ENCODE results near the gene DHRSX. TPM values are rescaled to one million over a fixed set of nuclear protein-coding genes. Genes with fewer than 3 reads are reported as not detected.
"Not testable (repeated sequence)": the region's sequence is repeated elsewhere in the genome, so short reads cannot be mapped to it uniquely, and the experiment has no call there.

The DHRSX gene
- total RNA-seq, 1 donor from 2014 or later: 29.9 TPM

DNA sequence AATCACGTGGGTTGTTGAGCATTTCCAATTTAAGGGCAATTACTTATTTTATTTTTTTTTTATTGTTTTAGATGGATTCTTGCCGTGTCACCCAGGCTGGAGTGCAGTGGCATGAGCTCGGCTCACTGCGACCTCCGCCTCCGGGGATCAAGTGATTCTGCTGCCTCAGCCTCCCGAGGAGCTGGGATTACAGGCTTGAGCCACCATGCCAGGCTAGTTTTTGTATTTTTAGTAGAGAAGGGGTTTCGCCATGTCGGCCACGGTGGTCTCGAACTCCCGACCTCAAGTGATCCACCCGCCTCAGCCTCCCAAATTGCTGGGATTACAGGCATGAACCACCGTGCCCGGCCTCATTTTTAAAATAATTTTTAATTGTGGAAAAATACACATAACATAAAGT, 111.0 kb downstream of the DHRSX start:
- DNase-seq; intact Hi-C loops (cut with DNase I); ATAC-seq (ENCODE audit: poor library complexity): not testable (repeated sequence)

DNA sequence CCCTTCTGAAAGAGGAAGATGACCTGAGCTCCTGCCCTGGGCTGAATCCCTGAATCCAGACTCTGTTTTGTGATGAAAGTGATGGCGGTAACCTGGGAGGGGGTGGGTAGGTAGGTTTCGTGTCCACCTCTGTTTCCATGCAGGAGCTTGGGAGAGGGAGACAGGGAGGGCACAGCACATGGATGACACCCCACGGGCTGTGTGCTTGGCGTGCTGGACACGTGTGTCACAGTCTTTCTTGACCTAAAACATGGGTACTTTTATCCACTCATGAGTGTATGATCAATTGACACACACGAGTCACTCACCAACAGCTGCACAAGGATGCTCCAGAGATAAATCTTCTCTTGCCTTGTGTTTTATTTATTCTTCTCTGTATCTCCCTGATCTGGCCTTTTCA, 111.5 kb downstream of the DHRSX start:
- DNase-seq (no peak), ATAC-seq (ENCODE audit: poor library complexity) (no peak)
- intact Hi-C loops (cut with DNase I): no loop called here

DNA sequence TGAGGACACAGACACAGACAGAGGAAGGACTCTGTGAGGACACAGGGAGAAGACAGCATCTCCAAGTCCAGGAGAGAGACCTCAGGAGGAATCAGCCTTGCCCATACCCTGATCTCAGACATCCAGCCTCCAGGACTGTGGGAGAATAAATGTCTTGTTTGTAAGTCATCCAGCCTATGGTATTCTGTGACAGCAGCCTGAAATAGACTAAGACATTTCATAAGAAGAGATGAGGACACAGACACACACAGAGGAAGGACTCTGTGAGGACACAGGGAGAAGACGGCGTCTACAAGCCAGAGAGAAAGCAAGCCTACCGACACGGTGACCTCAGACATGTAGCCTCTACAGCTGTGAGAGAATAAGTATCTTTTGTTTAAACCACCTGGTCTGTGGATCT, 112.1 kb downstream of the DHRSX start:
- ATAC-seq (ENCODE audit: poor library complexity) (no peak), DNase-seq (no peak)
- intact Hi-C loops (cut with DNase I): no loop called here

DNA sequence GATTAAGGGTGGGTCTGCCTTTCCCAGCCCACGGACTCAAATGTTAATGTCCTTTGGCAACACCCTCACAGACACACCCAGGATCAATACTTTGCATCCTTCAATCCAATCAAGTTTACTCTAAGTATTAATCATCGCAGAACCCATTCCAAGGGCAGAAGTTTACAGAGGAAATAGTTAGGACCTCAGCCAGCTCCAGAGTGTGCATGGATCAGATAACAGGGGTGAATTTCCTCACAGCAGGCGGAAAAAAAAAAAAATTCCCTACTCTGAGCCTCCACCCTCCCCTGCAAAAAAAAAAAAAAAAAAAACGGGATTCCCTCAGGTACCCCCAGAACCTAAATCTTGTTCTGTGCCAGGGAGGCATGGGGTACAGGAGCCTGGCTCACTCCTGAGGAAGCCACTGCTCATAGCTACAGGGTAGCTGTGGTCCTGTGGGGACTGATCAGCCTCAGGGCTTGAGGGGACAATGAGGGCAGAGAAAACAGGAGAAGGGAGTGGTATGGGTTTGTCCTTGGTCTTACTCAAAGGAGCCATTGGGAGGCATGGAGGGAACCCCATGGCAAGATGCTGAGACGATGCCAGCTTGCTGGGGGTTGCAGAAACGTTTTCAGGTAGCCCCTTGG, 113.0 kb downstream of the DHRSX start:
- peak; percentile 18 for ATAC-seq (ENCODE audit: poor library complexity)
- no peak for DNase-seq
- intact Hi-C loops (cut with DNase I): no loop called here

DNA sequence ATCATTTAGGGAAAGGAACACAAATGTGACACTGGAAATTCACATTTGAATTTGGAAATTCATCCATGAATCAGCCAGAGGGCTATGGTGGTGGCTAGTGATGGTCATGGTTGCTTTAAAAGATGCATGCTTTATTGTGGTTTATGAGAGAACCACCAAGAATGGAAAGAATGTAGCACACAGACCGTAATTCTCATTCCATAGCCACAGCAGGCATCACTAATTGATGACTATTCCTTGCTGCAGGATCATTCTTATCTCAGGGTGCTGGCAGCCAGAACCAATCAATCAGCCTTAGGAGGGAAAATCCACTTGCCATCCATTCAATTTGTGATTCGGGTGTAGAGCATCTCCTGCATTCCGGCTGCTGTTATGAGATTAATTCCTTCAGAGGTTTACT, 115.6 kb downstream of the DHRSX start:
- ATAC-seq (ENCODE audit: poor library complexity) (no peak), DNase-seq (no peak)
- intact Hi-C loops (cut with DNase I): no loop called here

DNA sequence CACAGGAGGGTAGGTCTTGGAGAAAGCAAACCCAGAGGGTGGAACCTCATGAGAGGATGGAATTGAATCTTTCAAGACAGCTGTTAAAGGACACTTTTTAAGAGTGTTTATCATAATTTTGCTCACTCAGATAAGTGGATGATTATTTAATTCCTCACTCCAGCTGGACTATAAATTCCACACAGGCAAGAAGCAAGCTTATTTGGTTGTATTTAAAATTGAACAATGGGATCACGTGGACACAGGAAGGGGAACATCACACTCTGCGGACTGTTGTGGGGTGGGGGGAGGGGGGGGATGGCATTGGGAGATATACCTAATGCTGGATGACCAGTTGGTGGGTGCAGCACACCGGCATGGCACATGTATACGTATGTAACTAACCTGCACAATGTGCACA, 116.3 kb downstream of the DHRSX start:
- intact Hi-C loops (cut with DNase I): no loop called here
- ATAC-seq (ENCODE audit: poor library complexity) (no peak), DNase-seq (no peak)

DNA sequence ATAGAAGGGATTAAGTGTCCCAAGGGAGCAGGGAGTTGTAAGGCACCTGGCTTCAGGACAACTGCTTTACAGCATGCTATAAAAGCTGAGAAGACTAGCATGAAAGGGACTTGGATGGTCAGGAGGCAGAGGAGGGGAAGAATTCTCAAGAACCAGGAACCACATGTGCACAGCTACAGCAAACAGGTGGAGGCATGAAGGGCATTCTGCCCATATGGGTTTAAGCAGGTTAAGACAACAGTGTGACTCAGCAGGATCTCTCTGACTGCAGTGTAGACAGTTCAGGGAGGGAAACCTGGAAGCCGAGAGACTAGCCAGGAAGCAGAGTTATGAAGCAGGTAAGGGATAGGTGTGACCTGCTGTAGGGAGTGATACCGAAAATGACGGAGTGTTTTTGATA, 117.0 kb downstream of the DHRSX start:
- ATAC-seq (ENCODE audit: poor library complexity) (no peak), DNase-seq (no peak)
- intact Hi-C loops (cut with DNase I): no loop called here

DNA sequence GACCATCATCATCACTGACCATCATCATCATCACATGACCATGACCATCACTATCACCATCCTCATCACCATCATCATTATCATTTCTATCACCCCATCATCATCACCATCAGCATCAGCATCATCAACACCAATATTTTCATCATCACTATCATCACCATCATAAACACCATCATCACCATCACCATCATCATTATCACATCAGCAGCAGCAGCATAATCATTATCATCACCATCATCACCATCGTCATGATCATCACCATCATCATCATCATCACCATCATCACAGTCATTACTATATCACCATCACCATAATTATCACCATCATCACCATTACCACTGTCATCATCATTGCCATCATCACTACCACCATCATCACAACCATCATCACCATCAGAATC, 117.6 kb downstream of the DHRSX start:
- intact Hi-C loops (cut with DNase I): no loop called here
- ATAC-seq (ENCODE audit: poor library complexity): no peak
- DNase-seq: no peak

DNA sequence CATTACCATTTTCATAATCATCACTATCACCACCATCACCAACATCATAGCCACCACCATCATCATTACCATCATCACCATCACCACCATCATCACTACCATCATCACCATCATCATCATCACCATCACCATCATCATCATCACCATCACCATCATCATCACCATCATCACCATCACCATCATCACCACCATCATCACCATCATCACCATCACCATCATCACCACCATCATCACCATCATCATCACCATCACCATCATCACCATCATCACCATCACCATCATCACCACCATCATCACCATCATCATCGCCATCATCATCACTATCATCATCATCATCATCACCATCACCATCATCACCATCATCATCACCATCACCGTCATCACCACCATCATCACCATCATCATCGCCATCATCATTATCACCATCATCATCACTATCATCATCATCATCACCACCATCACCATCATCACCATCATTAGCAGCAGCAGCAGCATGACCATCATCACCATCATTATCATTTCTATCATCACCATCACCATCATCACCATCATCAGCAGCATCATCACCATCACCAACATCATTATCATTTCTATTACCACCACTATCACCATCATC, 118.2 kb downstream of the DHRSX start:
- DNase-seq; ATAC-seq (ENCODE audit: poor library complexity): not testable (repeated sequence)

DNA sequence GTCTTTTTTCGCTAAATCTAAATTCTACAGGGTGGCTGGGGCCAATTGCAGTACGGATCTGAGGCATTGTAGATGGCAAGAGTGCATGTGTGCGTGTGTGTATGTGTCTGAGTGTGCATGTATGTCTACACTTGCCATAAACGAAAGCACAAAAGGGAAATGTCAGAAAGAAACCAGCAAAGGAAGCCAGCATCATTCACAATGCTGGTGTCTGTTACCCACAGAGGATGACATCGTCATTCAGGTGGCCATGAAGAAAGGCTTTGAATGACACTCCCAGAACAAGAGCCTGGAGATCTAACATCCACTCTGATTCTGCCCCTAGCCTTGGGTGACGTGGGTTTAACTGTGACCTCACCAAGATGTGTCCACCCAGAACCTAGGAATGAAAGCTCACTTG, 124.6 kb downstream of the DHRSX start:
- intact Hi-C loops (cut with DNase I): no loop called here
- ATAC-seq (ENCODE audit: poor library complexity): no peak
- no peak for DNase-seq

More for the DNA sequence above, 118.2 kb downstream of the DHRSX start:
- intact Hi-C loops (cut with DNase I): not testable (repeated sequence)

DNA sequence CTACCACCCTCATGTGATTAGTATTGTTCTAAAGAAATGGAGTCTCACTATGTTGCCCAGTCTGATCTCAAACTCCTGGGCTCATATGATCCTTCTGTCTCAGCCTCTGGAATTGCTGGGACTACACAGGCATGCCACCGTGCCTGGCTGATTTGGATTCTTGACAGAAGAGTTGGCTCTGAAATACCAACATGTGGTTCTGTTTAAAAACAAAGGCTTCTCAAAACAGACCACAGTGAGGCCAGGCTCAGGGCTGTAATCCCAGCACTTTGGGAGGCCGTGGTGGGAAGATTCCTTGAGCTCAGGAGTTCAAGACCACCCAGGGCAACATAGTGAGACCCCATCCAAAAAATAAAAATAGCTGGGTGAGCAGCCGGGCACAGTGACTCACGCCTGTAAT, 126.7 kb downstream of the DHRSX start:
- intact Hi-C loops (cut with DNase I): no loop called here
- no peak for DNase-seq
- ATAC-seq (ENCODE audit: poor library complexity): no peak

DNA sequence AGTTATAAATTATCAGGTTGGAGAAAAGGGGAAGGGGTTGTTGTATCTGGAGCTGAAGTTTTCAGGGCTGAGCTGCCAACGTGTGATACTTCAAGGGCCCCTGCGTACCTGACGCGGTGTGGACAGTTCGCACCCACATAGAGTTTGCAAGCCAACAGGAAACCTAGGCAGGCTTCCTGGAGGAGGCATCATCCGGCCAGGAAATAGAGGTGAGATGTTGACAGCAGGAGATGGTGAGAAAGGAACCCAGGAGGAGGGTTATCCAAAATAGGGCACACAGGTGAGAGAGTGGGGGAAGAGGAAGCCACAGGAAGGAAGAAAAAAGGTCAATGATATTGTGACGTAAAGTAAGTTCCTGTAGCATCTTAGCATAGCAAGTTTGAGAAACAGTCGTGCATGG, 127.2 kb downstream of the DHRSX start:
- ATAC-seq (ENCODE audit: poor library complexity) (no peak), DNase-seq (no peak)
- intact Hi-C loops (cut with DNase I): no loop called here

DNA sequence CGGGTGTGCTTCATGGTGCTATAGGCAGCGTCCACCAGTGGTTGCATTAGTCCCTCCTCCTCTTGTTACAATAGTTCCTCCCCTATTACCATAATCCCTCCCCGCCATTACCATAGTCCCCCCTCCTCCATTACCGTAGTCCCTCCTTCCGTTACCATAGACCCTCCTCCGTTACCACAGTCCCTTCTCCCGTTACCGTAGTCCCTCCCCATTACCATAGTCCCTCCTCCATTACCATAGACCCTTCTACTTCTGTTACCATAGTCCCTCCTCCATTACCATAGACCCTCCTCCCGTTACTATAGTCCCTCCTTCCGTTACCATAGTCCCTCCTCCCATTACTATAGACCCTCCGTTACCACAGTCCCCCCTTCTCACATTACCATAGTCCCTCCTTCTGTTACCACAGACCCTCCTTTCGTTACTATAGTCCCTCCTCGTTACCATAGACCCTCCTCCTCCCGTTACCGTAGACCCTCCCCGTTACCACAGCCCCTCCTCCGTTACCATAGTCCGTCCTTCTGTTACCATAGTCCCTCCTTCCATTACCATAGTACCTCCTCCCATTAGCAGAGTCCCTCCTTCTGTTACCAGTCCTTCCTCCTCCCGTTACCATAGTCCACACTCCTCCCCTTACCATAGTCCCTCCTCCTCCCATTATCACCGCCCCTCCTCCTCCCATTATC, 129.6 kb downstream of the DHRSX start:
- DNase-seq (no peak), ATAC-seq (ENCODE audit: poor library complexity) (no peak)
- intact Hi-C loops (cut with DNase I): no loop called here

DNA sequence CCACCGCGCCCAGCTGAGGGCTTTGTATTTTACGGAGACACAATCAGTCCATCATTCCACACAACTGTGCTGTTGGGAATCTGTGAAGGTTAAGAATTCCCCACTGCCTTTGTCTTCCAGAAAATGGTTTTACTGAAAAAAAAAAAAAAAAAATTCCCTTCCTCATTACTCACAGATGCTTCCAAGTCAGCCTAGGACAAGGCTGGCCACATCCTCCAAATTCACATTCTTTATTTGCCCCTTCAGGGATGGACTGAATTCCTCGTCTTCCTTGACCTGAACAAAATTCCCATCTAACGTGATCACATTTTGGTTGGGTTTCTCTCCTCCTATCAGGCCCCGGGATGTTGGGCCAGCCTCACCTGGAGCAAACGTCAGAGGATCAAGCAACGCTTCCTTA, 130.3 kb downstream of the DHRSX start:
- DNase-seq: no peak
- intact Hi-C loops (cut with DNase I): no loop called here
- ATAC-seq (ENCODE audit: poor library complexity): no peak

DNA sequence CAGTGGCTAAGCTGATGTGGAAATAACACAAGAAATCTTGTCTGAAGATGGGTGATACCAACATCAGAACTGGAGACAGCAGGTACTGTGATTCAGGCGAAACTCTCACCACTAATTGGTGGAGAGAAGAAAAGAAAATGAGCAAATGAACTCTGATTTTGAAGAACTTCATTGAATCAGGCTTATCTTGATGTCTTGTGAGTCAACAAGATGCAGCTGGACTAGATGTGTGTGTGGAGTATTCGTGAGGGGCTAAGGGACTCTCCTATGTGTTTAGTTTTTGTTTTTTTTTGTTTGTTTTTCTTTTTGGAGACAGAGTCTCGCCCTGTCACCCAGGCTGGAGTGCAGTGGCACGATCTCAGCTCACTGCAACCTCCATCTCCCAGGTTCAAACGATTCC, 131.6 kb downstream of the DHRSX start:
- intact Hi-C loops (cut with DNase I): no loop called here
- no peak for ATAC-seq (ENCODE audit: poor library complexity)
- DNase-seq: no peak

DNA sequence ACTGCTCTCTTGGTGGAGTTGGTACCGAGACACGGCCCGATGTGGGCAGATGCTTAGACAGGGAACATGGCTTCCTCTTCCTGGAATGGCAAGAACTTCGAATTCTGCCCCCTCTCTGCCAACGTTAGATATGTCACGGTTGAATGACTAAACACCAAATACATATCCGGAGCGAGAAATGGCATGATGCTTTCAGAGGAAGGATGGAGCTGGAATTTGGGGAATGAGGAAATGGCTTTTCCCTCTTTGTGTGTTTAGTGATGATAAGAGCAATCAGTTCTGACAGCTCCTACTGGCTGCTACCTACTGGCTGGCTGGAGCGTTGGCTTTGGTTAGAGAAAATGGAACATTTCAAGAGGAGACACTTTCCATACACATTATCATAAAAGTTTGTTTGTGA, 140.0 kb downstream of the DHRSX start:
- ATAC-seq (ENCODE audit: poor library complexity) (no peak), DNase-seq (no peak)
- intact Hi-C loops (cut with DNase I): no loop called here

DNA sequence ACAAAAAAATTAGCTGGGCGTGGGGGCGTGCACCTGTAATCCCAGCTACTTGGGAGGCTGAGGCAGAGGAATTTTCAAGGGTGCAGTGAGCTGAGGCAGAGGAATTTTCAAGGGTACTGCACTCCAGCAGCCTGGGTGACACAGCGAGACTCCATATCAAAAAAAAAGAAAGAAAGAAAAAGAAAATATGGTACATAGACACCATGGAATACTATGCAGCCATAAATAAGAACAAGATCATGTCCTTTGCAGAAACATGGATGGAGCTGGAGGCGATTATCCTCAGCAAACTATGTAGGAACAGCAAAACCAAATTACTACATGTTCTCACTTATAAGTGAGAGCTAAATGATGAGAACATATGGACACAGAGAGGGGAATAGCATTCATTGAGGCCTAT, 141.3 kb downstream of the DHRSX start:
- ATAC-seq (ENCODE audit: poor library complexity); DNase-seq; intact Hi-C loops (cut with DNase I): not testable (repeated sequence)

DNA sequence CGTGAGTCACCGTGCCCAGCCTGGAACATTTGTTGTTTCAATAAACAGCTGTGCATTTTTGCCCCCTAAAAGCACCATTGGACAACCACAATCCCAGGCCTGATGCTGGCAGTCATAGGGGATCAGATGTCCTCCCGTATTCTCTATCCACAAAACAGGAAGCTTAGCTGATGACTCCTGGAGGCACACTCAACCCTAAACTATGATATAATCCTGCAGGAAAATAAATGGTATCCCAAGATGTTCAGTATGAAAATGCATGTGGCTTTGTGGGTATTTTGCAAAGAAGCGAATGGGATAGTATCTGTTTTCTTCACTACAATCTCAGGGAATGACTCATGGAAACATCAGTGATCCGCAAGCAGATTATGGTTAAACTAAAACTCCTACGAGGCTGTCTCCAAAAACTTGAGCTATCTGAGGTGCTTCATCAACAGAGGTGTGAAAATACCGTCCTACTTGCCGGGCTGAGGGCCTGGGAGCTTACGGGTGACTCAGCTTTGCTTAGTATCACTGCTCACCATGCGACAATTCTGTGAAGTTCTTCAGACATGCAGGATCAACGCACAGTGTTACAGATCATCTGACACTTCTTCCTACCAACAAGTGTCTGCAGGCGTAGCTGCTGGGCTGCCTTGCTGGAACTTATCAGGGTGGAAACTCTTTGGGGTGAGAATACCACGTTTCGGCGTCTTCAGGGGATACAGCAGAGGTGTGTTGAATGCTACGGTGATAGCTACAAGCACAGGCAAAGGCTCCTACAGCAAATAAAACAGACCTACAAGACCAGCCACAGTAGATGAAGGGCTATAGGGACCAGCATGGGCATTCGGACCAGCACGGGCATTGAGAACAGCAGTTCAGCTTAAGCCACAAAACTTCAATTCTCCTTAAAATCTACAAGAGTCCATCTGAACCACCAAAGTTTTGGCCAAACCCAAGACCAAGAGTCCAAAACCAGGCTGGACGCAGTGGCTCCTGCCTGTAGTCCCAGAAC, 148.5 kb downstream of the DHRSX start:
- intact Hi-C loops (cut with DNase I): no loop called here
- DNase-seq: no peak
- ATAC-seq (ENCODE audit: poor library complexity): peak; percentile 66

DNA sequence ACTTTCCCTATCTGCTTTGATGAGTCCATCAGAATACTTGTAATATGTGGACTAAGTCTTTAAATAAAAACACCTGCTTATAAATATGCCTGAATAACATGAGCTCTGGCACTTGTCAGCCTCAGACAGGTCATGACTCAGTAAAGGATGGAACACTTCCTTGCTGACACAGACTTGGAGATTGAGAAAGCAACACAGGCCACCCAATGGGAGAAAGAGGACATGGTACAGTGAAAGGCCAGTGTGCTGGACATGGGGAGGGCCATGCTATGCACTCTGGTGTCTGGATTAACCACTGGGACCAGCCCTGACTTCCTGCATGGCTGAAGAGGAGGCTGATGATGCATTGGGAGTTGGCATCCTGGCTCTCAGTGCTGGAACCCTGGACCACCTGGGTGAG, 149.5 kb downstream of the DHRSX start:
- intact Hi-C loops (cut with DNase I): no loop called here
- DNase-seq (no peak), ATAC-seq (ENCODE audit: poor library complexity) (peak; percentile 8)

Measured in Right ventricle myocardium superior (tissue), 1 donor.